Tongue (tissue), 2 donors: ENCODE measurements around the gene DNAH7. TPM values are rescaled to one million over a fixed set of nuclear protein-coding genes. Genes with fewer than 3 reads are reported as not detected.

ENCODE experiments used
- DNase-seq: peaks from one replicate; pipeline ENCODE4 v3.0.0-alpha.2; 2015
- total RNA-seq: library from RNA; depleted of rRNA; stranded (reverse); fragments of >200 nt; gene quantifications from one replicate; pipeline ENCODE4 v1.2.3, GENCODE V29; 2014

Gene DNAH7
- total RNA-seq, 1 donor from 2014 or later = 0.31 TPM

DNA sequence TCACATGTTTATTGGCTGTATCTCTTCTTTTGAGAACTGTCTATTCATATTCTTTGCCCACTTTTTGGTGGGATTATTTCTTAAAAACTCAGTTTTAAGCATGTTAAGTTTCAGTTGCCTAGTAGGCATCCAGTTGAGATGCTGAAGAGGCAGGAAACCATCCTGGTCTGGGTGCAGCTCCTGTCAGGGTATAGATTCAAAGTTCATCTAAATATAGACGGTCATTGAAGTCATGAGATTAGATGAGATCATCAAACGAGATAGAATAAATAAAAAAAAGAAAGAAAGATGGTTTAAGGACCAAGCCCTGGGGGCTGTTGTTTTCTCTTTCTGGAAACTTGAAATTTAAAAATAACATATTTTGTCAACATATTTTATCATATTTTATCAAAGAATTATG lies 9.2 kb upstream of the DNAH7 start:
- no peak for DNase-seq

DNA sequence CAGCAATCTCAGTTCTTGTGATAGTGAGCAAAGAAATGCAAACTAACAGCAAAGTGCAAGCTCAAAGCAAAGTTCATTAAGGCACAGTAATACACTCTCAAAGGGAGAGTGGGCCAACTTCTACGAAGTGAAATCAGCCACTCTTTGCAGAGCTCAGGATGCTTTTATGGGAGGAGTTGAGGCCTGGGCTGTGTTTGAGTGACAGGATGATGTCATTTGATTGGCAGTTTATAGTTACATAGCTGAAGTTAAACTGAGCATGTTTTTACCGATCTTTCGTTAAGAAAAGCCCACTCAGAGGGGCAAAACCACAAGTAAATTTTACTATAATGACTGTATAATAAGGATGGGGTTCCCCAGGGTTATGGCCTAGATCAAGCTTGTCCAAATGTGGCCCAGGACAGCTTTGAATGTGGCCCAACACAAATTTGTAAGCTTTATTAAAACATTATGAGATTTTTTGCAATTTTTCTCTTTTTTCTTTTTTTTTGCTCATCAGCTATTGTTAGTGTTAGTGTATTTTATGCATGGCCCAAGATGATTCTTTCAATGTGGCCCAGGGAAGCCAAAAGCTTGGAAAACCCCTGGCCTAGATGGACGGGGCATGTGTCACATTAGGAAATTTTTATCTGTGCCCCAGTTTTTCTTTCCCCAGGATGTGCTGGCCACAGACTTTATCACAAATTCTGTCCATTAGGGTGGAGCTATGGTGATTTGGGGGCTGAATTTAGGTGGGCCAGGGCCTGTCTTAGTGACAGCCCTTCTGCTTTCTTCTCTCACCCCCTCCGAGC lies 8.3 kb upstream of the DNAH7 start:
- no peak for DNase-seq

DNA sequence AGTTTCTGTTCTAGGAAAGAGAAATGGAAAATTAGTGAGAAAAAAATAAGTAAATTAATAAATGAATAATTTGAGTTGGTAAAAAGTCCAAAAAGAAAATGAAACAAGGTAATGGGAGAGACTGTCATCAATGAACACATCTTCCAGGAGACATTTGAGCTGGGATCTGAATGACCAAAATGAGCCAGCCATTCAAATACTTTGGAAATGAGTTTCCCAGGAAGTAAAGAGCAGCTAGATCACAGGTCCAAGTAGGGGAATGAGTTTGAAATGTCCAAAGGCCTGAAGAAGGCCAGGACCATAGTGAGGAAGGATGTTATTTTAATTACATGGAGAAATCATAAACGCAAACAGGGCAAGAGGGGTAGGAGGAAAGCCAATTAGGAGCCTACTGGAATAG lies 6.6 kb upstream of the DNAH7 start:
- DNase-seq = no peak

DNA sequence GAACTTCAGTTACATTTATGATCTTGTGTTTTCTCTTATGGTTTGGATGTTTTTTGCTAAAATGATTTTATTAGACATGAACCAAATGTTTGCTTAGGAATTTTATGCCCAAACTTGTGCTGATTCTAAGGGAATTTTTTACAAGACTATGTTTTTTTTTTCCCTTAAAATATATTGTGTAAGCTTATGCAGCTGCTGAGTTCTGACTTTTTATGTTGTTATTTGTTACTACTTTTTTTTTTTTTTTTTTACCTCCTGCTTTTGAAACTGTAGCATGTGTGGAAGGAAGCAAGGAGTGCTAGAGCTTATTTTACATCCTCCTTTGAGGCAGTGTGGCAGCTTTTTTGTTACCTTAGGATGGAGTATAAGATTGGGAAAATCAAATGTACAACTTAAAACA lies 6.0 kb upstream of the DNAH7 start:
- DNase-seq = no peak

DNA sequence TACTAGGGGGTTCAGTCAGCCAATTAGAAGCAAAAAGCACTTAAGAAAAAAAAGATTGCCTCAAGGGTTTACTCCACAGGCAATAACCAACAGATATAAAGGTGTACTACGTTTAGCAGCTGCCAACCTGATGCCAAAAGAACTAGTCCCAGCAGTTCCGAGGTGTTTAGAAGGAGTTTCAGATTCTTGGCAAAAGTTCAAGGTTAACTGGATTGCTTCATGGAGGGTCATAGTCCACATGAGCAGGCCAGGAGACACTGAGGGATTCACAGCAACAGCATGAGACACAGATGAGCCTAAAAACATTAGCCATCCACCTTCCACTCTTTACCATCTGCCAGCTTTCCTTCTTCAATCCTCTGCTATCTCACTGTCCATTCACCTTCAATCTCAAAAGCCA lies 4.9 kb upstream of the DNAH7 start:
- DNase-seq = no peak

DNA sequence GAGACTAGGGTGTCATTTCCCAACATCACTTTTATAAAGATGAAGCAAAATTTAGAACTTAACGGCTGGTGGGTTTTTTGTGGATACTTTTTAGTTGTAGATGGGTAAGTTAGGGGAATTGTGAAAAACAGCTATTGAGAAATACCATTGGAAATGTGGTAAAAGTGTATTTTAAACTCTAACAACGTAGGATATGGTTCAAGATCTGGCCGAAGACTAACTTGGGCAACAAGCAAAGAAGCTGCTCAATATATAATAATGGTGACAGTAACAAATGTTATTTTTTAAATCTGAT lies 1.6 kb downstream of the DNAH7 start:
- DNase-seq = no peak

DNA sequence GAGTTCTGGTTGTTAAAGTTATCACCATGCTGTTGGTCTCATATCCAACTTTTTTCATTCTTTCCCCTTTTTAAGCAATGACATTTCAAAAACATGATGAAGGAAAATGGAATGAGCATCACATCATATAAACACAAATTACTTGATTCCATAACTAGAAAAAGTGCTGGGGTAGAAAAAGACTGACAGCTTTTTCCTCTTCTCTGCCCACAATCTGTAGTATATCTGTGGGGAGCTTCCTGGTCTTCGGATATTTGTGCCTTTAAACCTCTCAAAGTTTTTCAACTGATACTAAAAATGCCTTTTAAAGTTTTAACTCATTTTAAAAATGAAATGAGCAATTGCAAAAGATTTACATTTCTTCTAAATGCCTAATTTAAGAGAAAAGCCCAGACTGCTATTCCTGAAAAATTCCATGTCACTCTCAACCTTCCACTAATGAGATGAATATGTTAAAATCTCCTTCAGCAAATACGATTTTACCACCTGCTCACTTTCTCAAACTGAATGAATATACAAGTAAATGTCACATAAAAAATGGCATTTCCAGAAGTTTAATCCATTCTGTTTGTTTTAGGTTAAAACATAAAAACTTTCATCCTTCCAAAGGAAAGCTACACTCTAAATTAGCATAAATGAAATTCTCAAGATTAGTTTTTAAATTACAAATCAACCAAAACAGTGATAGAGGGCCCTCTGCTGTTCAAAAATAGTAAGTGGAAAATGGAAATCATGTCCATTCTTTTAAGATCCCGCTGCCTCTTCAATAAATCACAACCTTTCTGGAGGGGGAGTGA lies 2.1 kb downstream of the DNAH7 start:
- DNase-seq = peak; percentile 53

DNA sequence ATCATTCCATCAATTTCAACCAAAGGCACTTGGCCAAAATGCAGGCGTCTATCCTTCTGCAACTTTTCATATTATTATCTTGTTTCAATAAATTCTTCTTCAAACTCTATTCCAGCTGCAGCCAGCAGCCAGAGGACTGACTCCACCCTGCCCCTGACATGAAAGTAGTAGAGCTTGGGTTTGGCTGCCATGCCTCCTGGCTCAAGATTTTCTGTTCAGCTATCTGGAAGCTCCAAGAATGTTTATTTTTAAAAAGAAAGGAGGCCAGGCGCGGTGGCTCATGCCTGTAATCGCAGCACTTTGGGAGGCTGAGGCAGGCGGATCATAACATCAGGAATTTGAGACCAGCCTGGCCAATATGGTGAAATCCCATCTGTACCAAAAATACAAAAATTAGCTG lies 4.9 kb downstream of the DNAH7 start:
- DNase-seq = no peak

DNA sequence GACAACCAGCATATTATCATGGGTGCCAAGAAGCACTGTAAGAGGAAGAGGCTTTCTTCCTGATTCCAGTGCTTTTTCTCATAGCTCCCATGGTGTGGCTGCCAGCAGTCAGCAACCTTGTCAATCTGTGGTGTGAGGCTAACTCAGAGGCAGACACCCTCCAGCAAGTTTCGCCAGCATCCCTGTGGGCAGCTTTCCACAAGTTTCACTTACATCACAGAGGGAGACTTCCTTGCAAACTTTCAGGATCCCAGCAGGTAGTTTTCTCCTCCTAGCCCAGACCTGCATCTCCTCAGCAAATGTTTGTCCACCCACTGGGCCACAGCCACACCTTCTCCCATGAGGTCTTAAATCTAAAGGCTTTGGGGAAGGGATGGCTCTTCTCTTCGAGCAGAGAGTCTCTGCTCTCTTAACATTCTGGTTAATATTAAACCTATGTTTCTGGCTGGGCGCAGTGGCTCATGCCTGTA lies 9.1 kb downstream of the DNAH7 start:
- DNase-seq = no peak

DNA sequence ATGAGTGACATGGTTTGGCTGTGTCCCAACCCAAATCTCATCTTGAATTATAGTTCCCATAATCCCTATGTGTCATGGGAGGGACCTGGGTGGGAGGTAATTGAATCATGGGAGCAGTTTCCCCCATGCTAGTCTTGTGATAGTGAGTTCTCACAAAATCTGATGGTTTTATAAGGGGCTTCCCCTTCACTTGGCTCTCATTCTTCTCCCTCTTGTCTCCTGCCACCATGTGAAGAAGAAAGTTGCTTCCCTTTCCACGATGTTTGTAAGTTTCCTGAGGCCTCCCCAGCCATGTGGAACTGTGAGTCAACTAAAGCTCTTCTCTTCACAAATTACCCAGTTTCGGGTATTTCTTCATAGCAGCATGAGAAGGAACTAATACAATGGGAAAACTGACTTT lies 14.0 kb downstream of the DNAH7 start:
- no peak for DNase-seq

DNA sequence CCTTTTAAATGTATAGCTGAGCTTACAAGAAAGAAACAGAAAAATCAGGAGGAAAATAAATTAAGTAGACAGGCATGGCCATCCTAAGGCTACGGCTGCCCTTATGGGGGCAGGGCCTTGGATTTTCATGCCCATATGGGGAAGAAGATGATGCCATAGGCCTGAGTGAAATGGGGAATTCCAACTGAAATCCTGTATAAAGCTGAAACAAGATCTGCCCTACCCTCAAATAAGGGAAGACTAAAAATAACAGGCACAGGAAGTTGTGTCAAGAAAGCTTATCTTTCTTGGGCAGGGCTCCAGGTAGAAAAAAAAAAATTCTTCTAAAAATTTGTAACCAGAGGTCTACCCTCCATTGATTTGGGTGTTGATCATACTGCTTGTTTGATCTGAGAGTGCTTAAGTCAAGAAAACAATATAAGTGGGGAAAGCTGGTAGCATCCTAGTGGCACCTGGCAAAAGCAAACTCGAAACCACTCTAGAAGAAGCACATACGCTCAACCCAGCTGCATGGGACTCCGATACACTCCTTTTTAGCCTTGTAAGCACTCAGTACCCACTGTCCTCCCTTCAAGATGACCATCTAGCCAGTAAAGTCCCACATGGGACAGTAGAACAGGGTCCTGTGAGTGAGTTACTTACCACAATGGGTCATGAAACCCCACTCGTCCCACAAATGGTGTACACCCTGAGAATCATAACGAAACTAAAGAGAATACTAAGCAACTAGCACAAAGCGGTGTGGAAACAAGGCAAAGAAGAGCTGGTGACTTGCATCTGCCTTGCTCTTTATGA lies 22.3 kb downstream of the DNAH7 start:
- no peak for DNase-seq

DNA sequence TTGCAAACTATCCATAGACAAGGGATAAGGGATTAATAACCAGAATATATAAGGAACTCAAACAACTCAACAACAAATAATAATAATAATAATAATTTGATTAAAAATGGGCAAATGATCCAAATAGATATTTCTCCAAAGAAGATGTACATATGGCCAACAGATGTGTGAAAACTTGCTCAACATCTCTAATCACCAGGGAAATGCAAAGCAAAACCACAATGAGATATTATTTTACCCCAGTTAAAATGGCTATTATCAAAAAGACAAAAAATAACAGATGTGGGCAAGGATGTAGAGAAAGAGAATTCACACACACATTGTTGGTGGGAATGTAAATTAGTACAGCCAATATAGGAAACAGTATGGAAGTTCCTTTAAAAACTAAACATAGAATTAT lies 26.9 kb downstream of the DNAH7 start:
- no peak for DNase-seq

DNA sequence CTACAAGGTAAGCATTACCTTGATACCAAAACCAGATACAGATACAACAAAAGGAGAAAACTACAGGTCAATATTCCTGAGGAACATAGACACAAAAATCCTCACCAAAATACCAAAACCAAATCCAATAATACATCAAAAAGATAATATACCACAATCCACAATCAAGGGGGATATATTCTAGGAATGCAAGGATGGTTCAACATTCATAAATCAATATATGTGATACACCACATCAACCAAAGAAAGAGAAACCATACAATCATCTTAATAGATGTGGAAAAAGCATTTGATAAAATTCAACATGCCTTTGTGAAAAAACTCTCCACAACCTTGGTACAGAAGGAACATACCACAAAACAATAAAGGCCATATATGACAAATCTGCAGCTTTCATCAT lies 28.4 kb downstream of the DNAH7 start:
- no peak for DNase-seq

DNA sequence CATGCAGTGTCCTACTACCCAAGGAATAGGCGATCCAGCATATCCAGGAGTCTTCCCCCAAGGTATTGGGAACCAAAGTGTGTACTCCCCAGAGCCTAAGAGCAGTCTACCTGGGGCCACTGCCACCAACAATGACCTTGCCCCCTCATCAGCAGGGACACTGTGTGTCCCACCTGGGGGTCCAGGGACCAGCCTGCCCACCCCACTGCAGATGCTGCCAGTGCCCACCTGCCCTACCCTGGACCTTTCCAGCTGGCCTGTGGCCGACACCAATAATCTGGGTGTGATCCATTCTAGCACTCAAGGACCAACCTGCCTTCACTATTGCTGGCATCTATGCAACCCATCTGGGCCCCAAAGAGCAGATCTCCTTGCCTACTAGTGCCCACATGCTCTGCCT lies 32.2 kb downstream of the DNAH7 start:
- no peak for DNase-seq

DNA sequence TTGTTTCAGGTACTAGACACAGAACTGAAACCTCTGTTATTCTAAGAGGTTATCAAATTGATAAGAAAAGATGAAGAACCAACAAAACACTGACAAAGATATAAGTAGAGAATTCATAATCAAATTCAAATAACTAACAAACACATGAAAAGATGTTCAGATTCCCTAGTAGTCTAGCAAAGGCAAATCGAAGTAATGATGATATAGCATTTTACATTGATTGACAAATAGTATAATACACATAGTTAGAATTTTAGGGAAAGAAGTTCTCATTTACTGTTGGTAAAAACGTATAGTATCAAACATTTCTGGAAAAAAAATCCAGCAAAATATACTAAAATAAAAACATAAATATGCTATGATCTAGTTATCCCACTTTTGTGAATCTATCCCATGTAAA lies 50.6 kb downstream of the DNAH7 start:
- DNase-seq = no peak

DNA sequence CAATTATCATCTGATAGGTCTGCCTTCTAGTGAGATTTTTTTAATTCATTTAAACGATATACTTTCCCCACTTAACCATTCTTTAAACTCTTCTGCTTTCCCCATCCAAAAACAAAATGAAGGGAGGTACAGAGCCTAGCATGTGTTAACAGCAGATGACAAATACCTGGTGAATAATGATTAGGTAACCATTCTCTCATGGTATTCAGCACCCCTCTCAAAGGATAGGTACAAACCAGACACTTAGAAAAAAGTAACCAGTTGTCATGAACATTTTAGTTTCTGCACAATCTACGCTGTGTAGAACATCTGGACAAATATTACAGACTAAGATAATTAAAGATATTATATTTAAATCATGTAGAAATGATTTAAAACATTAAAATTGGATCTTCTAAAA lies 56.3 kb downstream of the DNAH7 start:
- DNase-seq = no peak

DNA sequence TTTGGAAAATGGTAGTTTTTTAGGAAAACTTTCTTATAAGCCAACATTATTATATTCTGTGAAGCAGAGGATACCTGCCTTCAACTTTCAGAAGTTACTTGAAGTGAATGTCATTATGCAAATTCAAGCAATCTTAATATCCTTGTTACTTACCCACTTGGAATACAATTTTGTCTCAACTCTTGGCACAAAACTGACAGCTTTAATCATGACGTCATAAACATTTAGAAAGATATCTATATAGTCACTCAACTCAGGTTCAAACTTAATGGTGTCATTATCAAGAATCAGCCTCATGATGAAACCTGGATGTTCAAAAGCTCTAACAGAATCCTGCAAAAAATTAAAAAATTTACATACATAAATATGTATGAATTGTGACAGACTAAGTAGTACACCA lies 68.1 kb downstream of the DNAH7 start:
- no peak for DNase-seq

DNA sequence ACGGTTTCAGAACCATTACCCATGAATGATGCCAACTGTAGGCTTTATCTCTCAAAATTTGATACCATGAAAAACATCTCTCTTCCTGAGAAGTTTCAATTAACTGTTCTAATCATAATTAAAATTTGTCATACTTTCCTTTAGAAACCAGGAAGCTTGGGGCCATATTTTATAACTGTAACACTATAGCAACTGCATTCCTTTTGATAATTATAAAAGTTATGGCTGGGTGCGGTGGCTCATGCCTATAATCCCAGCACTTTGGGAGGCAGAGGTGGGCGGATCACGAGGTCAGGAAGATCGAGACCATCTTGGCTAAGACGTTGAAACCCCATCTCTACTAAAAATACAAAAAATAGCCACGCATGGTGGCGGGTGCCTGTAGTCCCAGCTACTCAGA lies 70.6 kb downstream of the DNAH7 start:
- no peak for DNase-seq

DNA sequence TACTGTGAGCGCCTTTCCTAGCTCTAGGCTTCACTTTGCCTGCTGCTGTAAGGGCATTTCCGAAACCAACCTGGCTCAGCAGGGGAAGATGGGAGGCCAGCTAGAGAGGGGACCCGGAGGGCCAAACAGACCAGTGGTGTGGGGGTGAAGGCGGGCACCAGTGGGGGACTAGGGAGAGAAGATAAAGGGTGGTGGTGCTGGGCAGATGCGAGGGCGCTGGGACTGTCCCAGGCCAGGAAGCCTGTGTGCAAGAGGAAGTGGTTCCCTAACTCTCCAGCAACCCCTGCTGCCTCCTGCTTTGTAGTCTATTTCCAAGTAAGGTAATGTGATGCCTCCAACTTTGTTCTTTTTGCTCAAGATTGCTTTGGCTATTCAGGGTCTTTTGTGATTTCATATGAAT lies 73.1 kb downstream of the DNAH7 start:
- no peak for DNase-seq

DNA sequence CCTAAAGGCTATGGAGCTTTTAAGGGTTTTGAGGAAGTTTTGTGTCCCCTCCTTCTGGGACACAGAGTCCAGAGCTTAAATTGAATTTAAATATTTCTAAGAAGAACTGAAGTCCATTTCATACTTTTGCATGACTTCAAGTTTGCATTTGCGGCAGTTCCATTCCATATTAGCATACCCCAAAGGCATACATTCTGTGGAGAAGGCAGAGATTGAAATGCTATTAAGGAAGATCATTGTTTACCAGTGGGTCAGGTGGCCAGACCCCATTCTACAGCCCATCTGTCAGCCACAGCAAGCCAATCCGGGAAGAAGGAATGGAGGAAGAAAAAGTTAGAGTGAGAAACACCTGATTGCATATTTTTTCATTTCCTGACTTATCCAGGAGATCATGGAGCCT lies 75.0 kb downstream of the DNAH7 start:
- no peak for DNase-seq

DNA sequence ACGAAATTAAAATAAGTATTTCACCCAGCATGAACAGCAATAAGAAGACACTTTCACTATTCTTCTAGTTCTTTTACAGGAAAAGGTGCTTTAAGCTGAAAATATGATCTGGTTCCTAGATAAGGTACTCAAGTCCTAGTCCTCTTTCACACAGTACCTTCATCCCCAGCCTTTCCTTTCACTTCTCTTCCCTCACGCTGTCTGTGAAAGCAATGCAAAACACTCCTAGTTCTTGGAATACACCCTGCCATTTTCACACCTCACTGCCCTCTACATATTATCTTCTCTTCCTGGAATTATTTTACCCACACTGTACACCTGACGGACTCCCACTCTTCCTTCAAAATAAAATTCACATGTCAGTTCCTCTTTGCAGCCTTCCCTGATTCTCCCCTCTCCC lies 82.9 kb downstream of the DNAH7 start:
- no peak for DNase-seq

DNA sequence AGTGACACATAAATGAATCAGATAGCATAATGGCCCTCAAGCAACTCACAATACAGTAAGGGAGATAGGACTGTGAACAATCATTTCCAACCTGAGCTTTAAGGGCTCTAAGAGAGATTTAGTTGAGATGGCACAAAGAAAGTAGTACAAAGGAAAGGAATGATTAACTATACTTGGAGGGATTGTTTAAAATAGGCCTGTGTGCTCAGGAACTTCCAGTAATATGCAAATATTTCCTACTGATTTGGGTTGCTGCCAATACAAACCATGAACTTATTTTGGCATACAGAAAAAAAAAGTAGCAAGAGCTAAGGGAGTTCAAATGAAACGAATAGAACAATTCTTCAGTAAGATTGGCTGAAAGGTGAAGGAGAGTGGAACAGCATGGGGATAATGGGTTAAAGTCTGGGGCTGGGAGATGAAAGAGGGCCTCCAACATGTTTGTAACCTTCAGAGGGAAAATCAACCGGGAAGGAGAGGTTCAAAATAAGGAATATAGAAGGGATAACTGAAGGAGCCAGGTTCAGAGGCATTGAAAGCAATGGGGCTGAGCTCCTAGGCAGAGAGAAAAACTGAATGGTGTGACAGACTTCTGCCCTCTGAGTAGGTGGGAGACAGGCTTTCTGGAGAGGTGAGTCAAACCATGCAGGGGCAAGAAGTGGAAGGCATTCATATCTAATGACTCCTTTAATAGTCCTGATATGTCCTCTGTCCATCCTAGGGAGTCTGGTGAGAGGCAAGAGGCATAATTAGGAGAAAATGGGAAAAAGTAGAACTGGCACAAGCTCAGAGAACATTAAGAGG lies 83.5 kb downstream of the DNAH7 start:
- DNase-seq = no peak
